K562 (cell line): ENCODE data around the gene ASF1B. TPM values are rescaled to one million over a fixed set of nuclear protein-coding genes. Genes with fewer than 3 reads are reported as not detected.

Experiments
- ASH1L ChIP-seq: fragments of 450-650 bp; IDR thresholded peaks from 2 replicates; pipeline ENCODE4 v1.6.1; 2018; ENCODE audit warnings: borderline replicate concordance, mild to moderate bottlenecking, low read depth; ENCODE audit not compliant: partially characterized antibody
- CTBP1 ChIP-seq: fragments of 450-650 bp; IDR thresholded peaks from 2 replicates; pipeline ENCODE4 v1.6.1; 2016; ENCODE audit warnings: borderline replicate concordance
- EWSR1 ChIP-seq: fragments of 450-650 bp; IDR thresholded peaks from 2 replicates; pipeline ENCODE4 v1.6.1; 2018; ENCODE audit warnings: borderline replicate concordance, mild to moderate bottlenecking, low read depth, moderate library complexity; ENCODE audit not compliant: partially characterized antibody
- FOXP1 ChIP-seq: sonication (generic); formaldehyde crosslinking; IDR thresholded peaks from 2 replicates; pipeline ENCODE4 v1.8.0; 2022; ENCODE audit warnings: mild to moderate bottlenecking, missing genetic modification reagents
- HDAC1 ChIP-seq, 2 experiments: fragments of 450-650 bp; IDR thresholded peaks; 2 replicates each; pipeline ENCODE4 v1.6.1; 2016 to 2017; ENCODE audit warnings: inconsistent platforms in 1 of 2, mild to moderate bottlenecking in 1 of 2, moderate library complexity in 1 of 2
- KLF10 ChIP-seq: fragments of 250-450 bp; sonication (Bioruptor Pico); IDR thresholded peaks from 2 replicates; pipeline ENCODE4 v1.6.1; 2021; ENCODE audit warnings: matching md5 sums
- NR3C1 ChIP-seq: sonication (generic); formaldehyde crosslinking; IDR thresholded peaks from 2 replicates; pipeline ENCODE4 v1.8.1; 2022; ENCODE audit warnings: missing genetic modification reagents
- NRF1 ChIP-seq, 2 experiments: fragments of 450-650 bp; IDR thresholded peaks in 1 of 2; conservative IDR thresholded peaks in 1 of 2; 2 replicates each; pipeline ENCODE4 v1.6.1; 2014; ENCODE audit warnings: mild to moderate bottlenecking in 2 of 2
- PHF20 ChIP-seq: fragments of 450-650 bp; IDR thresholded peaks from 2 replicates; pipeline ENCODE4 v1.6.1; 2018; ENCODE audit not compliant: partially characterized antibody
- PHF8 ChIP-seq: fragments of 200-600 bp; sonication (generic); IDR thresholded peaks from 2 replicates; pipeline ENCODE4 v1.6.1; 2012; ENCODE audit warnings: mixed run types, mild to moderate bottlenecking, inconsistent platforms, low read length, moderate library complexity, borderline replicate concordance
- STAT5A ChIP-seq: IDR thresholded peaks from 2 replicates; pipeline ENCODE4 v1.6.1; 2012; ENCODE audit warnings: low read length, inconsistent platforms, borderline replicate concordance
- TFAP4 ChIP-seq: sonication (generic); formaldehyde crosslinking; IDR thresholded peaks from 2 replicates; pipeline ENCODE4 v1.8.0; 2022; ENCODE audit warnings: missing genetic modification reagents, mild to moderate bottlenecking, moderate library complexity, borderline replicate concordance
- ZNF232 ChIP-seq: sonication (generic); formaldehyde crosslinking; IDR thresholded peaks from 2 replicates; pipeline ENCODE4 v1.8.0; 2022; ENCODE audit warnings: mild to moderate bottlenecking, missing genetic modification reagents
- ZNF316 ChIP-seq: fragments of 450-650 bp; IDR thresholded peaks from 2 replicates; pipeline ENCODE4 v1.6.1; 2016
- polyA plus RNA-seq, 8 experiments: library from polyadenylated mRNA; depleted of rRNA in 4 of 8; stranded (reverse) in 5 of 8; unstranded in 3 of 8; fragments of >200 nt; fragmentation: Nextera tagmentation in 2 of 8; fragmentation: Illumina TruSeq in 1 of 8; extraction: Ambion mirVana in 2 of 8; extraction: Trizol in 1 of 8; gene quantifications; 2 replicates each; pipeline versions ENCODE4 v1.2.1 to v1.2.3, GENCODE V29; 2011 to 2014; ENCODE audit warnings: inconsistent platforms in 1 of 8, missing spikeins in 1 of 8
- total RNA-seq, 7 experiments: library from RNA; depleted of rRNA in 6 of 7; stranded (reverse); fragments of >200 nt in 6 of 7; fragmentation: Illumina TruSeq in 2 of 7; extraction: Trizol in 2 of 7; gene quantifications; 2 replicates each; pipeline versions ENCODE4 v1.2.1 to v1.2.3, GENCODE V29; 2011 to 2021; ENCODE audit warnings: low replicate concordance in 1 of 7
- TF ChIP-seq, protein P1 (sequence below): sonication (generic); formaldehyde crosslinking; IDR thresholded peaks from 2 replicates; pipeline ENCODE4 v1.8.0; 2022; ENCODE audit warnings: mild to moderate bottlenecking, missing genetic modification reagents
- TF ChIP-seq, protein P2 (sequence below): fragments of 450-650 bp; IDR thresholded peaks from 2 replicates; pipeline ENCODE4 v1.6.1; 2017; ENCODE audit warnings: antibody characterized with exemption, mild to moderate bottlenecking

ASF1B gene
- total and polyA plus RNA-seq, 9 of the 15 experiments (the other 6 are each of a cell fraction or from before 2014, with no cell fraction given): 6.0 to 69.4 (median 53.3) TPM

- TF ChIP-seq, protein P1, sequence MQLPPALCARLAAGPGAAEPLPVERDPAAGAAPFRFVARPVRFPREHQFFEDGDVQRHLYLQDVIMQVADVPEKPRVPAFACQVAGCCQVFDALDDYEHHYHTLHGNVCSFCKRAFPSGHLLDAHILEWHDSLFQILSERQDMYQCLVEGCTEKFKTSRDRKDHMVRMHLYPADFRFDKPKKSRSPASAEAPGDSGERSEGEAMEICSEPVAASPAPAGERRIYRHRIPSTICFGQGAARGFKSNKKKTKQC (CRISPR knock-in tag): peak; percentile 41
- TF ChIP-seq FOXP1 (CRISPR knock-in tag) (0 out of 2 replicates have a peak, but pooled peaks have one; percentile 33), STAT5A (no peak), TFAP4 (CRISPR knock-in tag) (peak; percentile 65; the same call in 1 of the 2 replicates), ZNF316 (no peak), ASH1L (peak; percentile 75), EWSR1 (no peak), ZNF232 (CRISPR knock-in tag) (no peak), CTBP1 (peak; percentile 32), PHF20 (peak; percentile 16), NR3C1 (no peak), KLF10 (CRISPR knock-in tag) (no peak), NRF1 (conservative IDR thresholded peaks at IDR 0.05 in 1 of 2, IDR thresholded peaks at IDR 0.05 in 1 of 2) (peak; percentile 98), HDAC1 (IDR thresholded peaks at IDR 0.05) (0 out of 4 replicates have a peak, but pooled peaks of 1 of the 2 experiments have one; percentile 38), PHF8 (peak; percentile 82; the same call in 1 of the 2 replicates)
- TF ChIP-seq, protein P2, sequence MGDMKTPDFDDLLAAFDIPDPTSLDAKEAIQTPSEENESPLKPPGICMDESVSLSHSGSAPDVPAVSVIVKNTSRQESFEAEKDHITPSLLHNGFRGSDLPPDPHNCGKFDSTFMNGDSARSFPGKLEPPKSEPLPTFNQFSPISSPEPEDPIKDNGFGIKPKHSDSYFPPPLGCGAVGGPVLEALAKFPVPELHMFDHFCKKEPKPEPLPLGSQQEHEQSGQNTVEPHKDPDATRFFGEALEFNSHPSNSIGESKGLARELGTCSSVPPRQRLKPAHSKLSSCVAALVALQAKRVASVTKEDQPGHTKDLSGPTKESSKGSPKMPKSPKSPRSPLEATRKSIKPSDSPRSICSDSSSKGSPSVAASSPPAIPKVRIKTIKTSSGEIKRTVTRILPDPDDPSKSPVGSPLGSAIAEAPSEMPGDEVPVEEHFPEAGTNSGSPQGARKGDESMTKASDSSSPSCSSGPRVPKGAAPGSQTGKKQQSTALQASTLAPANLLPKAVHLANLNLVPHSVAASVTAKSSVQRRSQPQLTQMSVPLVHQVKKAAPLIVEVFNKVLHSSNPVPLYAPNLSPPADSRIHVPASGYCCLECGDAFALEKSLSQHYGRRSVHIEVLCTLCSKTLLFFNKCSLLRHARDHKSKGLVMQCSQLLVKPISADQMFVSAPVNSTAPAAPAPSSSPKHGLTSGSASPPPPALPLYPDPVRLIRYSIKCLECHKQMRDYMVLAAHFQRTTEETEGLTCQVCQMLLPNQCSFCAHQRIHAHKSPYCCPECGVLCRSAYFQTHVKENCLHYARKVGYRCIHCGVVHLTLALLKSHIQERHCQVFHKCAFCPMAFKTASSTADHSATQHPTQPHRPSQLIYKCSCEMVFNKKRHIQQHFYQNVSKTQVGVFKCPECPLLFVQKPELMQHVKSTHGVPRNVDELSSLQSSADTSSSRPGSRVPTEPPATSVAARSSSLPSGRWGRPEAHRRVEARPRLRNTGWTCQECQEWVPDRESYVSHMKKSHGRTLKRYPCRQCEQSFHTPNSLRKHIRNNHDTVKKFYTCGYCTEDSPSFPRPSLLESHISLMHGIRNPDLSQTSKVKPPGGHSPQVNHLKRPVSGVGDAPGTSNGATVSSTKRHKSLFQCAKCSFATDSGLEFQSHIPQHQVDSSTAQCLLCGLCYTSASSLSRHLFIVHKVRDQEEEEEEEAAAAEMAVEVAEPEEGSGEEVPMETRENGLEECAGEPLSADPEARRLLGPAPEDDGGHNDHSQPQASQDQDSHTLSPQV: no peak
These were observed 55.2 kb downstream of the ASF1B start (continued) for GRCh38 chr19:14080887-14081796.
